ENCODE data around the gene UFSP2.

The UFSP2 gene

GRCh38 chr4:185425647-185426352 is at the start of gene UFSP2:
TSS of gene UFSP2 (minus strand) at chr4:185425964. CDS start at chr4:185425868, 96 bp downstream.
- DNase-seq, result peak; percentile 69 to 82

- DNase-seq, result no peak
Observed at GRCh38 chr4:185473247-185473646, 47.5 kb upstream of the UFSP2 start.

GRCh38 chr4:185472103-185472542 is 46.4 kb upstream of the UFSP2 start:
- no peak for DNase-seq

GRCh38 chr4:185471235-185472102 is 45.7 kb upstream of the UFSP2 start, which contains the start of gene CCDC110:
TSS of gene CCDC110 (minus strand) at chr4:185471733. CDS start at chr4:185471683, 50 bp downstream.
- DNase-seq, result peak; percentile 42 to 89

- DNase-seq, result peak in 1 of 2 experiments; percentile 29
Observed at GRCh38 chr4:185470501-185471195, 44.9 kb upstream of the UFSP2 start.

- DNase-seq, result no peak
Observed at GRCh38 chr4:185469580-185470154, 43.9 kb upstream of the UFSP2 start.

- DNase-seq, result no peak
Observed at GRCh38 chr4:185468999-185469398, 43.2 kb upstream of the UFSP2 start.

GRCh38 chr4:185467991-185468390 is 42.2 kb upstream of the UFSP2 start:
- no peak for DNase-seq

GRCh38 chr4:185467101-185467500 is 41.3 kb upstream of the UFSP2 start:
- no peak for DNase-seq

- DNase-seq, result no peak
Observed at GRCh38 chr4:185465707-185466106, 39.9 kb upstream of the UFSP2 start.

- no peak for DNase-seq
Observed at GRCh38 chr4:185464887-185465286, 39.1 kb upstream of the UFSP2 start.

- DNase-seq, result no peak
Observed at GRCh38 chr4:185464183-185464582, 38.4 kb upstream of the UFSP2 start.

- no peak for DNase-seq
Observed at GRCh38 chr4:185463541-185463940, 37.8 kb upstream of the UFSP2 start.

- DNase-seq, result no peak
Observed at GRCh38 chr4:185461565-185461964, 35.8 kb upstream of the UFSP2 start.

- no peak for DNase-seq
Observed at GRCh38 chr4:185457136-185457535, 31.4 kb upstream of the UFSP2 start.

GRCh38 chr4:185456131-185456530 is 30.4 kb upstream of the UFSP2 start:
- DNase-seq, result no peak

GRCh38 chr4:185445209-185445608 is 19.4 kb upstream of the UFSP2 start:
- no peak for DNase-seq

- DNase-seq, result no peak
Observed at GRCh38 chr4:185441479-185441878, 15.7 kb upstream of the UFSP2 start.

- DNase-seq, result no peak
Observed at GRCh38 chr4:185437809-185438208, 12.0 kb upstream of the UFSP2 start.

- DNase-seq, result no peak
Observed at GRCh38 chr4:185435466-185435865, 9.7 kb upstream of the UFSP2 start.

GRCh38 chr4:185429660-185430059 is 3.9 kb upstream of the UFSP2 start:
- no peak for DNase-seq

- DNase-seq, result no peak
Observed at GRCh38 chr4:185426960-185427688, 1.4 kb upstream of the UFSP2 start.
